ENCODE measurements around the gene SHC2. TPM values are rescaled to one million over a fixed set of nuclear protein-coding genes. Genes with fewer than 3 reads are reported as not detected.

SHC2 gene
- total RNA-seq, 1 donor from 2014 or later = 29.7 TPM

- H3K4me2 ChIP-seq (ENCODE audit: low read length) = no peak overlapping the region
- no peak overlapping the region for H3K27ac ChIP-seq (ENCODE audit: low read depth, low read length)
- Mint-ChIP-seq H3K4me3 (ENCODE audit: unreplicated experiment) (no peak overlapping the region), H3K27ac (ENCODE audit: unreplicated experiment) (no peak overlapping the region), H3K9me3 (ENCODE audit: unreplicated experiment) (peaks cover 5% of the 10 kb centered on the region), H3K27me3 (ENCODE audit: low read depth, unreplicated experiment) (no peaks in the 10 kb centered on the region), H3K4me1 (ENCODE audit: low read depth, unreplicated experiment) (no peaks in the 10 kb centered on the region), H3K36me3 (ENCODE audit: low read depth, unreplicated experiment) (peaks cover 31% of the 10 kb centered on the region)
- no peaks in the 10 kb centered on the region for H3K36me3 ChIP-seq (ENCODE audit: insufficient read depth, low read length)
- DNase-seq (ENCODE audit: low read depth) (no peak), FAIRE-seq (no peak)
- no peaks in the 10 kb centered on the region for H3K79me2 ChIP-seq (ENCODE audit: insufficient read depth, low read length)
- no peak overlapping the region for H2AFZ ChIP-seq (ENCODE audit: low read depth, low read length)
- no peaks in the 10 kb centered on the region for H4K20me1 ChIP-seq (ENCODE audit: insufficient read depth, low read length)
- no peak for TF ChIP-seq EZH2 (IDR thresholded peaks at IDR 0.05; ENCODE audit: insufficient read depth, low read length)
- TF ChIP-seq, protein P1, sequence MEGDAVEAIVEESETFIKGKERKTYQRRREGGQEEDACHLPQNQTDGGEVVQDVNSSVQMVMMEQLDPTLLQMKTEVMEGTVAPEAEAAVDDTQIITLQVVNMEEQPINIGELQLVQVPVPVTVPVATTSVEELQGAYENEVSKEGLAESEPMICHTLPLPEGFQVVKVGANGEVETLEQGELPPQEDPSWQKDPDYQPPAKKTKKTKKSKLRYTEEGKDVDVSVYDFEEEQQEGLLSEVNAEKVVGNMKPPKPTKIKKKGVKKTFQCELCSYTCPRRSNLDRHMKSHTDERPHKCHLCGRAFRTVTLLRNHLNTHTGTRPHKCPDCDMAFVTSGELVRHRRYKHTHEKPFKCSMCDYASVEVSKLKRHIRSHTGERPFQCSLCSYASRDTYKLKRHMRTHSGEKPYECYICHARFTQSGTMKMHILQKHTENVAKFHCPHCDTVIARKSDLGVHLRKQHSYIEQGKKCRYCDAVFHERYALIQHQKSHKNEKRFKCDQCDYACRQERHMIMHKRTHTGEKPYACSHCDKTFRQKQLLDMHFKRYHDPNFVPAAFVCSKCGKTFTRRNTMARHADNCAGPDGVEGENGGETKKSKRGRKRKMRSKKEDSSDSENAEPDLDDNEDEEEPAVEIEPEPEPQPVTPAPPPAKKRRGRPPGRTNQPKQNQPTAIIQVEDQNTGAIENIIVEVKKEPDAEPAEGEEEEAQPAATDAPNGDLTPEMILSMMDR (IDR thresholded peaks at IDR 0.05; ENCODE audit: insufficient read depth, low read depth, low read length) = no peak
- H3K9me3 ChIP-seq (ENCODE audit: insufficient read depth, low read depth, low read length) = peaks cover 3% of the 10 kb centered on the region
- H3K4me3 ChIP-seq (ENCODE audit: insufficient read depth, low read depth, low read length) = no peak overlapping the region
- H3K9ac ChIP-seq (ENCODE audit: low read length) = no peak overlapping the region
- peaks cover 5% of the 10 kb centered on the region for H3K4me1 ChIP-seq (ENCODE audit: insufficient read depth, low read length)
- peaks cover 2% of the 10 kb centered on the region for H3K27me3 ChIP-seq (ENCODE audit: insufficient read depth, low read length)
These were observed 3.2 kb downstream of the SHC2 start for GRCh38 chr19:457636-458035.

- peaks cover 1% of the 10 kb centered on the region for H3K27me3 ChIP-seq (ENCODE audit: insufficient read depth, low read length)
- H3K36me3 ChIP-seq (ENCODE audit: insufficient read depth, low read length) = no peaks in the 10 kb centered on the region
- Mint-ChIP-seq H3K9me3 (ENCODE audit: unreplicated experiment) (peaks cover 5% of the 10 kb centered on the region), H3K36me3 (ENCODE audit: low read depth, unreplicated experiment) (peaks cover 37% of the 10 kb centered on the region), H3K4me1 (ENCODE audit: low read depth, unreplicated experiment) (no peaks in the 10 kb centered on the region), H3K27ac (ENCODE audit: unreplicated experiment) (no peak overlapping the region), H3K27me3 (ENCODE audit: low read depth, unreplicated experiment) (no peaks in the 10 kb centered on the region), H3K4me3 (ENCODE audit: unreplicated experiment) (no peak overlapping the region)
- TF ChIP-seq, protein P1 (IDR thresholded peaks at IDR 0.05; ENCODE audit: insufficient read depth, low read depth, low read length) = no peak
- TF ChIP-seq EZH2 (IDR thresholded peaks at IDR 0.05; ENCODE audit: insufficient read depth, low read length) = no peak
- FAIRE-seq (no peak), DNase-seq (ENCODE audit: low read depth) (no peak)
- H3K27ac ChIP-seq (ENCODE audit: low read depth, low read length) = no peak overlapping the region
- no peak overlapping the region for H3K4me3 ChIP-seq (ENCODE audit: insufficient read depth, low read depth, low read length)
- no peak overlapping the region for H2AFZ ChIP-seq (ENCODE audit: low read depth, low read length)
- H3K79me2 ChIP-seq (ENCODE audit: insufficient read depth, low read length) = no peaks in the 10 kb centered on the region
- peaks cover 3% of the 10 kb centered on the region for H3K9me3 ChIP-seq (ENCODE audit: insufficient read depth, low read depth, low read length)
- H3K9ac ChIP-seq (ENCODE audit: low read length) = no peak overlapping the region
- H3K4me2 ChIP-seq (ENCODE audit: low read length) = no peak overlapping the region
- H3K4me1 ChIP-seq (ENCODE audit: insufficient read depth, low read length) = peaks cover 5% of the 10 kb centered on the region
- H4K20me1 ChIP-seq (ENCODE audit: insufficient read depth, low read length) = no peaks in the 10 kb centered on the region
These were observed 4.2 kb downstream of the SHC2 start for GRCh38 chr19:456547-457110.

- Histone ChIP-seq H3K27ac (ENCODE audit: low read depth, low read length) (no peak overlapping the region), H2AFZ (ENCODE audit: low read depth, low read length) (no peak overlapping the region), H3K4me2 (ENCODE audit: low read length) (no peak overlapping the region), H3K9me3 (ENCODE audit: insufficient read depth, low read depth, low read length) (peaks cover 7% of the 10 kb centered on the region), H3K4me3 (ENCODE audit: insufficient read depth, low read depth, low read length) (no peak overlapping the region), H4K20me1 (ENCODE audit: insufficient read depth, low read length) (no peaks in the 10 kb centered on the region), H3K9ac (ENCODE audit: low read length) (no peak overlapping the region), H3K79me2 (ENCODE audit: insufficient read depth, low read length) (no peaks in the 10 kb centered on the region), H3K36me3 (ENCODE audit: insufficient read depth, low read length) (no peaks in the 10 kb centered on the region), H3K27me3 (ENCODE audit: insufficient read depth, low read length) (no peaks in the 10 kb centered on the region), H3K4me1 (ENCODE audit: insufficient read depth, low read length) (peaks cover 5% of the 10 kb centered on the region)
- Mint-ChIP-seq H3K27me3 (ENCODE audit: low read depth, unreplicated experiment) (no peaks in the 10 kb centered on the region), H3K4me3 (ENCODE audit: unreplicated experiment) (no peak overlapping the region), H3K9me3 (ENCODE audit: unreplicated experiment) (peaks cover 5% of the 10 kb centered on the region), H3K36me3 (ENCODE audit: low read depth, unreplicated experiment) (peaks cover 41% of the 10 kb centered on the region), H3K4me1 (ENCODE audit: low read depth, unreplicated experiment) (no peaks in the 10 kb centered on the region), H3K27ac (ENCODE audit: unreplicated experiment) (no peak overlapping the region)
- TF ChIP-seq EZH2 (IDR thresholded peaks at IDR 0.05; ENCODE audit: insufficient read depth, low read length) = no peak
- TF ChIP-seq, protein P1 (IDR thresholded peaks at IDR 0.05; ENCODE audit: insufficient read depth, low read depth, low read length) = no peak
- no peak for DNase-seq (ENCODE audit: low read depth)
- FAIRE-seq = no peak
These were observed 4.8 kb downstream of the SHC2 start for GRCh38 chr19:455851-456546.
